ENCODE data around the gene ABCA12.

The ABCA12 gene

DNA sequence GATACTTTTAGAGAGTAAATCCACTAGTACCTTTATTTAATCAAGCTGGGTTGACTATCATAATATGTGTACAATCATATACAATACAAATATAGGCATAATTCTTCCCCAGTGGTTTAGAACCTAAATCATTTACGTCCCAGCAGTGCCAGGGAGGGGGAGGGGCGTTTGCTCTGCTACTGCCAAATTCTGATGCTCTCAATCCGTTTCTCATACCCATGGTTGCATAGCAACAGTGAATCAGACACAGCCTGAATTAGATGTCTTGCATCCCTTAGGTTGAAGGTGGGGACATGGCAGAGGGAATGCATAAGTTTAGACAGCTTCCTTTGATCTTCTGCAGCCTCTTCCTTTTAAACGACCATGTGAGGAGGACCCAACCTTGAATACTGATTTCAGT is 135.4 kb downstream of the ABCA12 start:
- DNase-seq (ENCODE audit: low spot score in 2 of 2): peak in 1 of 2 experiments; percentile 16
- no peaks in the 10 kb centered on the region for H3K36me3 ChIP-seq (replicated peaks)
- H3K4me1 ChIP-seq: no peaks in the 10 kb centered on the region
- in situ Hi-C loops (cut with MboI; ENCODE audit: low sequenced_read_pairs): no loop called here
- no peaks in the 10 kb centered on the region for H3K27me3 ChIP-seq (ENCODE audit: low read depth)
- no peaks in the 10 kb centered on the region for H3K9me3 ChIP-seq
- no peak overlapping the region for H3K4me3 ChIP-seq

- Histone ChIP-seq H3K9me3 (no peaks in the 10 kb centered on the region), H3K36me3 (replicated peaks) (no peaks in the 10 kb centered on the region), H3K4me3 (no peak overlapping the region), H3K27me3 (ENCODE audit: low read depth) (no peaks in the 10 kb centered on the region), H3K4me1 (no peaks in the 10 kb centered on the region)
- in situ Hi-C loops (cut with MboI; ENCODE audit: low sequenced_read_pairs): no loop called here
- DNase-seq (ENCODE audit: low spot score in 2 of 2): peak; percentile 52 to 59
Measured at GRCh38 chr2:215002500-215002899, 135.9 kb downstream of the ABCA12 start.

DNA sequence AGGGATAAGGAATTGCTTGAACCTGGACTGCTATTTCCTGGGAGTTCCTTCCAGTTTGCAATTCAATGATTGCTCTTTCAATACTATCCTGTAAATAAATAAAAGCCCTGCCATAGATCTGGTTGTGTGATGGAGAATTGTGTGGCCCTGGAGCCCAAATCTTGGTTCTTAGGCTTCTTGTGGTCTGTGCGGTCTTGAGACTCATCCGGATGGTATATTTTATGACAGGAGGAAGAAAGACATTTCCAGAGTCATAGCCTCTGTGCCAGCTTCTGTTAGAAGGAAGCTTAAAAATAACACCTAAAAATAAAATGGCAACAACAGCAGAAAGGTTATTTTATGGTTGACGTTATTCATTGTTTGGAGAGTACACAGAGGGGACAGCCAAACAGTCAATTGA is 137.7 kb downstream of the ABCA12 start:
- in situ Hi-C loops (cut with MboI; ENCODE audit: low sequenced_read_pairs): no loop called here

DNA sequence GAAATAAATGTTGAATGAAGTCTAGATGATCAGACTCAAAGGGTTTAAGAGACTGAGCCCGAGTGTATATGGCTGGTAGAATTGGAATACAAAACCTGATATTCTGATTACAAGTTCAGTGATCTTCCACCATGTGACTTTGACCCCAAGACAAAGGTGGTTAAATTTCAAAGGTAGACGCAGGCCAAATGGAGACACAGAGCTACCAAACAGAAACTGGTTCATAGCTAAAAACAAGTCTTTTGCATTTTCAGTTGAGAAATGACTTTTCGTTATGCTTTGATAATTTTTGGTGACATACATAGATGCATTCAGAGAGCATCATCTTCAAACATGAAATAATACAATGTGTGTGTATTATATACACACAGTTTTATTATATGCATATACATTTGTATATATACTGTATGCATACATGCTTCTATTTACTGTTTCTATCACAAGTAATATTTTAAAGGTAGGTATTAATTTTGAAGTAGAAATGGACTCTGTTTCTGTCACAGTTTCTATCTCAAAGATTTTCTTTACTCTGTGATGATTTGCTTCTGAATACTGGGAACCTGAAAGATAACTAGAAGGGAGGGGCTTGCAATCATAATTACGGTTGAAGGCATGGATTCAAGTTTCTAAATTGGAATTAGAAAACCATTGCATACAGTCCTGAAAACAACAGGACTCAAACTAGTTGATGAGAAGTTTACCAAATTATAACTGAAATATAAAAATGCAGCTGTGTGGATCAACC is 142.3 kb downstream of the ABCA12 start:
- Histone ChIP-seq H3K4me1 (peaks cover 4% of the 10 kb centered on the region), H3K4me3 (no peak overlapping the region), H3K36me3 (replicated peaks) (no peaks in the 10 kb centered on the region), H3K27me3 (ENCODE audit: low read depth) (no peaks in the 10 kb centered on the region), H3K9me3 (no peaks in the 10 kb centered on the region)
- in situ Hi-C loops (cut with MboI; ENCODE audit: low sequenced_read_pairs): no loop called here
- no peak for DNase-seq (ENCODE audit: low spot score in 2 of 2)

More for the DNA sequence above, 137.7 kb downstream of the ABCA12 start:
- no peak for DNase-seq (ENCODE audit: low spot score in 2 of 2)
- Histone ChIP-seq H3K4me3 (no peak overlapping the region), H3K36me3 (replicated peaks) (no peaks in the 10 kb centered on the region), H3K27me3 (ENCODE audit: low read depth) (no peaks in the 10 kb centered on the region), H3K4me1 (no peaks in the 10 kb centered on the region), H3K9me3 (no peaks in the 10 kb centered on the region)

- no peak overlapping the region for H3K4me3 ChIP-seq
- no peak for DNase-seq (ENCODE audit: low spot score in 2 of 2)
- no peaks in the 10 kb centered on the region for H3K9me3 ChIP-seq
- in situ Hi-C loops (cut with MboI; ENCODE audit: low sequenced_read_pairs): no loop called here
- H3K27me3 ChIP-seq (ENCODE audit: low read depth): no peaks in the 10 kb centered on the region
- peaks cover 4% of the 10 kb centered on the region for H3K4me1 ChIP-seq
- no peaks in the 10 kb centered on the region for H3K36me3 ChIP-seq (replicated peaks)
Measured at GRCh38 chr2:214995409-214995808, 143.0 kb downstream of the ABCA12 start.

- Histone ChIP-seq H3K9me3 (no peaks in the 10 kb centered on the region), H3K4me1 (peaks cover 4% of the 10 kb centered on the region), H3K36me3 (replicated peaks) (no peaks in the 10 kb centered on the region), H3K27me3 (ENCODE audit: low read depth) (no peaks in the 10 kb centered on the region), H3K4me3 (no peak overlapping the region)
- no peak for DNase-seq (ENCODE audit: low spot score in 2 of 2)
- in situ Hi-C loops (cut with MboI; ENCODE audit: low sequenced_read_pairs): no loop called here
Measured at GRCh38 chr2:214992911-214993310, 145.5 kb downstream of the ABCA12 start.

DNA sequence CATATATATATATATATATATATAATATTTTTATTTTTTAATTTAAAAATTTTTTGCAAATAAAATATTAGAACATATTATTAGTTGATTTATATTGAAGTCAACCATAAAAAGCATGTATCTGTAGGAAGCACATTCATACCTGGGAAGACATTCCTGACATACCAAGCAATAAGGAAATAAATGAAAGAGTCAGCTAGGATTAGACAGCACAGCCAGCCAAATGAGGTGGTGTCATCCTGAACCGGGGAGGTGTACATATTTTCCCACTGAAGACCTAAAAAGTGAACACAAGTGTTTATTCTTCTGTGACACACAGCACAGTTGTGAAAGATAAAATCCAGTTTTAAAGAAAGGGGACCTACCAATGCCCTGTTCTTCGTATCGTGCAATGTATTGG is 149.2 kb downstream of the ABCA12 start:
- in situ Hi-C loops (cut with MboI; ENCODE audit: low sequenced_read_pairs): no loop called here
- no peaks in the 10 kb centered on the region for H3K27me3 ChIP-seq (ENCODE audit: low read depth)
- H3K4me3 ChIP-seq: no peak overlapping the region
- H3K36me3 ChIP-seq (replicated peaks): no peaks in the 10 kb centered on the region
- no peaks in the 10 kb centered on the region for H3K4me1 ChIP-seq
- H3K9me3 ChIP-seq: no peaks in the 10 kb centered on the region
- no peak for DNase-seq (ENCODE audit: low spot score in 2 of 2)

DNA sequence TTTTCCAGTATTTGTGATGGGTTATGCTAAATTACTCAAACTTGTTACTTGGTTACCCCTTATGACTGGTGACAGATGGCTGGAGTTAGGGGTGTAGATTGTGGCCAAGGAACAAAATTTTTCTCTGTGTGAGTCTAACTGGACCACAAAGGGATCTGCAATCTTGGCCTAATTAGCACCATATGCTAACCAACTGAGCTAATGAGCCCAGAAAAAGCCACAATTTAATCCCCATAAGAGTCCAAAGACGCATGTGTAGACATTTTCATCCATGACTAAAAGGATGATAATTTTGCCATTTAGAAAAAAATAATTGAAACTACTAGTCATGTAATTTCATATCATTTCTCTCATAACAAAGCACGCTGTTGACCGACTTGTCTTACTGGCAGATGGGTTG is 151.2 kb downstream of the ABCA12 start:
- Histone ChIP-seq H3K4me3 (no peak overlapping the region), H3K27me3 (ENCODE audit: low read depth) (no peaks in the 10 kb centered on the region), H3K9me3 (no peaks in the 10 kb centered on the region), H3K36me3 (replicated peaks) (no peaks in the 10 kb centered on the region), H3K4me1 (no peaks in the 10 kb centered on the region)
- no peak for DNase-seq (ENCODE audit: low spot score in 2 of 2)
- in situ Hi-C loops (cut with MboI; ENCODE audit: low sequenced_read_pairs): no loop called here

GRCh38 chr2:214985619-214986018 is 152.8 kb downstream of the ABCA12 start:
- H3K4me1 ChIP-seq: no peaks in the 10 kb centered on the region
- no peaks in the 10 kb centered on the region for H3K36me3 ChIP-seq (replicated peaks)
- in situ Hi-C loops (cut with MboI; ENCODE audit: low sequenced_read_pairs): no loop called here
- no peak overlapping the region for H3K4me3 ChIP-seq
- DNase-seq (ENCODE audit: low spot score in 2 of 2): no peak
- no peaks in the 10 kb centered on the region for H3K9me3 ChIP-seq
- no peaks in the 10 kb centered on the region for H3K27me3 ChIP-seq (ENCODE audit: low read depth)

- no peaks in the 10 kb centered on the region for H3K9me3 ChIP-seq
- H3K4me1 ChIP-seq: no peaks in the 10 kb centered on the region
- in situ Hi-C loops (cut with MboI; ENCODE audit: low sequenced_read_pairs): no loop called here
- H3K27me3 ChIP-seq (ENCODE audit: low read depth): no peaks in the 10 kb centered on the region; the same call in 1 of the 2 replicates
- DNase-seq (ENCODE audit: low spot score in 2 of 2): no peak
- H3K36me3 ChIP-seq (replicated peaks): no peaks in the 10 kb centered on the region
- no peak overlapping the region for H3K4me3 ChIP-seq
Measured at GRCh38 chr2:214966420-214966819, 172.0 kb downstream of the ABCA12 start.

GRCh38 chr2:214960677-214961076 is 177.7 kb downstream of the ABCA12 start:
- no peak overlapping the region for H3K4me3 ChIP-seq
- H3K4me1 ChIP-seq: no peaks in the 10 kb centered on the region
- no peaks in the 10 kb centered on the region for H3K36me3 ChIP-seq (replicated peaks)
- in situ Hi-C loops (cut with MboI; ENCODE audit: low sequenced_read_pairs): no loop called here
- H3K27me3 ChIP-seq (ENCODE audit: low read depth): no peaks in the 10 kb centered on the region
- no peaks in the 10 kb centered on the region for H3K9me3 ChIP-seq
- peak in 1 of 2 experiments; percentile 17 for DNase-seq (ENCODE audit: low spot score in 2 of 2)

- in situ Hi-C loops (cut with MboI; ENCODE audit: low sequenced_read_pairs): no loop called here
Measured at GRCh38 chr2:214946949-214947348, 191.5 kb downstream of the ABCA12 start.

GRCh38 chr2:214934006-214934405 is 204.4 kb downstream of the ABCA12 start:
- H3K9me3 ChIP-seq: no peaks in the 10 kb centered on the region

More at GRCh38 chr2:214946949-214947348, 191.5 kb downstream of the ABCA12 start:
- no peaks in the 10 kb centered on the region for H3K9me3 ChIP-seq
- DNase-seq (ENCODE audit: low spot score in 2 of 2): no peak
- no peaks in the 10 kb centered on the region for H3K36me3 ChIP-seq (replicated peaks)
- no peaks in the 10 kb centered on the region for H3K4me1 ChIP-seq
- no peak overlapping the region for H3K4me3 ChIP-seq
- H3K27me3 ChIP-seq (ENCODE audit: low read depth): no peaks in the 10 kb centered on the region

DNA sequence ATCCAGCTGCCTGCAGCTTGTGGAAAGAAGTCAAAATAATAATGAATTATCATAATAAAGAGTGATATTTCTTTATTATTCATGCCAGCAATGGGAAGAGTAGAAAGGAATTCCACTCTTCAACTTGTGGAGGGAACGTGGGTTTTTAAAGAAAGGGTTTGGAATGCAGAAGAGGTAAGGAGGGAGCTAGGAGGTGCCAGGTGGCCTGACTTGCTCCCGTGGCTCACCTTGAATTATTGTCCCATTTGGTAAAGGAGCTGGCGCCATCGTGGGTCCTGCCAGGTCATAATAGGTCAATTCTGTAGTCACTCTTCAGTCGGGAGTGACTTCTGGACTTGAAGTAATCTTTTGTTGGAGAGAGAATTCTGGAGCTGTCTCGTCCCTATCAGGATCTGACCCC is 233.8 kb downstream of the ABCA12 start:
- Histone ChIP-seq H3K27me3 (ENCODE audit: low read depth) (no peaks in the 10 kb centered on the region), H3K36me3 (replicated peaks) (no peaks in the 10 kb centered on the region), H3K9me3 (no peaks in the 10 kb centered on the region), H3K4me3 (no peak overlapping the region), H3K4me1 (no peaks in the 10 kb centered on the region)
- in situ Hi-C loops (cut with MboI; ENCODE audit: low sequenced_read_pairs): no loop called here
- DNase-seq (ENCODE audit: low spot score in 2 of 2): no peak

More at GRCh38 chr2:214934006-214934405, 204.4 kb downstream of the ABCA12 start:
- 0 out of 2 replicates have a peak, but pooled peaks cover 2% of the 10 kb centered on the region for H3K4me1 ChIP-seq
- no peak overlapping the region for H3K4me3 ChIP-seq
- in situ Hi-C loops (cut with MboI; ENCODE audit: low sequenced_read_pairs): no loop called here
- no peak for DNase-seq (ENCODE audit: low spot score in 2 of 2)
- H3K27me3 ChIP-seq (ENCODE audit: low read depth): no peaks in the 10 kb centered on the region
- no peaks in the 10 kb centered on the region for H3K36me3 ChIP-seq (replicated peaks)

DNA sequence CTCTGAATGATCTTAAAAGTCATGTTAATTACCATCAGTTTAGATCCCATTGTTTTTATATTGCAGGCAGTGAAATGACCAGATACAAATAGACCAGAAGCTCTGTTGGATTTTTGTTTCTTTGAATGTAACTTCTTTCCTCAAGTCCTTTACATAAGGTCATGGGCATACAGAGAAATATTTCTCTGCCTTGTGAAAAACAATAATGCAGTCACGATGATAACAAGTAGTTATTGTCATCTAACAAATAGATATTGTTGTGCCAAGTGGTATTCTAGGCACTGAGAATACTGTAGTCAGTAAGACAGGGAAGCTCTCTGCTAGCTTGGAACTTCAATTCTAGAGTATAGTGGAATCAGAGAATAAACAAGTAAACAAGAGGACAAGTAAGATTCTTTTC is 234.2 kb downstream of the ABCA12 start:
- in situ Hi-C loops (cut with MboI; ENCODE audit: low sequenced_read_pairs): no loop called here
- H3K27me3 ChIP-seq (ENCODE audit: low read depth): no peaks in the 10 kb centered on the region
- H3K9me3 ChIP-seq: no peaks in the 10 kb centered on the region
- H3K4me1 ChIP-seq: no peaks in the 10 kb centered on the region
- no peaks in the 10 kb centered on the region for H3K36me3 ChIP-seq (replicated peaks)
- DNase-seq (ENCODE audit: low spot score in 2 of 2): no peak
- H3K4me3 ChIP-seq: no peak overlapping the region
